ENCODE results near the gene PHF20.

The PHF20 gene

DNA sequence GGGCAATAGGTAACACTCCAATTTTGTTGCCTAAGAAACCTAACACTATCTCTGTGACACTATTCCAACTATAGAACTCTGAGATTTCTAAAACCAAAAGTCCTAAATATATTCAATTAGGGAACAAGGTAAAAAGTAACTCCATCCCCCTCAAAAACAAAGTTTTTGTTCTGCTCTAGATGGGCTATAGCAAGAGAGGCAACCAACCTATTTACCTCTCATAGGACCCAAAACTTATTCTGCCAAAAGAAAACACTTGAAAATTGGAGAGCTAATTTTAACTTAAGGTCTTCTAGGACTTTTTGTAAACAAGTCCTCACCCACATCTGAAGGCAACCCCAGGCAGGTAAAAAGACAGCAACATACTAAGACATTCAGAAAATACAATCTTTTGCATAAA is 37.4 kb upstream of the PHF20 start:
- peaks cover 22% of the 10 kb centered on the region for H3K4me1 Mint-ChIP-seq
- H3K36me3 Mint-ChIP-seq (ENCODE audit: low read depth): peaks cover 81% of the 10 kb centered on the region
- H3K27me3 Mint-ChIP-seq (ENCODE audit: low read depth, poor library complexity): no peaks in the 10 kb centered on the region
- TF ChIP-seq, protein P1, sequence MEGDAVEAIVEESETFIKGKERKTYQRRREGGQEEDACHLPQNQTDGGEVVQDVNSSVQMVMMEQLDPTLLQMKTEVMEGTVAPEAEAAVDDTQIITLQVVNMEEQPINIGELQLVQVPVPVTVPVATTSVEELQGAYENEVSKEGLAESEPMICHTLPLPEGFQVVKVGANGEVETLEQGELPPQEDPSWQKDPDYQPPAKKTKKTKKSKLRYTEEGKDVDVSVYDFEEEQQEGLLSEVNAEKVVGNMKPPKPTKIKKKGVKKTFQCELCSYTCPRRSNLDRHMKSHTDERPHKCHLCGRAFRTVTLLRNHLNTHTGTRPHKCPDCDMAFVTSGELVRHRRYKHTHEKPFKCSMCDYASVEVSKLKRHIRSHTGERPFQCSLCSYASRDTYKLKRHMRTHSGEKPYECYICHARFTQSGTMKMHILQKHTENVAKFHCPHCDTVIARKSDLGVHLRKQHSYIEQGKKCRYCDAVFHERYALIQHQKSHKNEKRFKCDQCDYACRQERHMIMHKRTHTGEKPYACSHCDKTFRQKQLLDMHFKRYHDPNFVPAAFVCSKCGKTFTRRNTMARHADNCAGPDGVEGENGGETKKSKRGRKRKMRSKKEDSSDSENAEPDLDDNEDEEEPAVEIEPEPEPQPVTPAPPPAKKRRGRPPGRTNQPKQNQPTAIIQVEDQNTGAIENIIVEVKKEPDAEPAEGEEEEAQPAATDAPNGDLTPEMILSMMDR (IDR thresholded peaks at IDR 0.05): no peak
- no peaks in the 10 kb centered on the region for H3K9me3 Mint-ChIP-seq
- no peak for DNase-seq
- no peak overlapping the region for H3K4me3 Mint-ChIP-seq
- H3K27ac Mint-ChIP-seq: no peak overlapping the region

DNA sequence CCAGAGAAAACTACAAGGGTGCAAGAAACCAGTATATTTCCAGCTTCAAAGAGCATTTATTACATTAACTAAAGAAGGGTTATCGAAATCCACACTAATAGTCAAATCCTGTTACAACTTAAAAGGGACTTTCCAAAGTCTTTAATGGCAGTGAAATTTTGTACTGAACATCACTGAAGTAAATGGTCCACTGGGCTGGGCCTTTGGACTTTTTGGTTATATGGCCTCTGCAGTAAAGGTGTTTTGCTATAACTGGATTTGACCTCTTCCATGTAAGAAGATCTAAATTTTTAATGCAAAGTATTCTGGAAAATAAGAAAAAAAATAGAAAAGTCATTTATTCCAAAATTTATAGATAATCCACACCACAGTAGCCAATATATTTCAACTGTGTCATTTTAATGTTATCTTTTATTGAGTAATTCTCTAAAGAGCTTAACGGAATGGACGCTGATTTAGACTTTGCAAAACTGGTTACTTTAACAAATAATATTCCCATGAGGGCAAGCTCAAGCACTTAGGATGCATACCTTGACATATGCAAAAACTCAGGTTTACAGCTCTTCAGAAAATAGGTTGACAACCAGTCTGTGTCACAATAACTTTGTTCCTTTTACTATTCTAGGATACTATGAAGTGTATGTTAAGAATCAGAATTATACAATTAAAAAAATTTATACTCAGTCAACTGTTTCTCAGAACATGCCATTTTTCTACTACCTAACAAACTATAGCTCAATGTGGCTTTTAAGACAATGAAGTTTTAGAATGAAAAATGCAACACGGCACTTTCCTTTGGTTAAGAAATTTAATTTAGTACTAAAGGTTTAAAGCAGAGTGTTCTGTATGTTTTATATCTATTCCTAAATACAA is 36.8 kb upstream of the PHF20 start:
- Mint-ChIP-seq H3K27ac (no peak overlapping the region), H3K27me3 (ENCODE audit: low read depth, poor library complexity) (no peaks in the 10 kb centered on the region), H3K9me3 (no peaks in the 10 kb centered on the region), H3K4me3 (no peak overlapping the region), H3K4me1 (peaks cover 28% of the 10 kb centered on the region), H3K36me3 (ENCODE audit: low read depth) (peaks cover 81% of the 10 kb centered on the region)
- no peak for DNase-seq
- TF ChIP-seq, protein P1 (IDR thresholded peaks at IDR 0.05): no peak

DNA sequence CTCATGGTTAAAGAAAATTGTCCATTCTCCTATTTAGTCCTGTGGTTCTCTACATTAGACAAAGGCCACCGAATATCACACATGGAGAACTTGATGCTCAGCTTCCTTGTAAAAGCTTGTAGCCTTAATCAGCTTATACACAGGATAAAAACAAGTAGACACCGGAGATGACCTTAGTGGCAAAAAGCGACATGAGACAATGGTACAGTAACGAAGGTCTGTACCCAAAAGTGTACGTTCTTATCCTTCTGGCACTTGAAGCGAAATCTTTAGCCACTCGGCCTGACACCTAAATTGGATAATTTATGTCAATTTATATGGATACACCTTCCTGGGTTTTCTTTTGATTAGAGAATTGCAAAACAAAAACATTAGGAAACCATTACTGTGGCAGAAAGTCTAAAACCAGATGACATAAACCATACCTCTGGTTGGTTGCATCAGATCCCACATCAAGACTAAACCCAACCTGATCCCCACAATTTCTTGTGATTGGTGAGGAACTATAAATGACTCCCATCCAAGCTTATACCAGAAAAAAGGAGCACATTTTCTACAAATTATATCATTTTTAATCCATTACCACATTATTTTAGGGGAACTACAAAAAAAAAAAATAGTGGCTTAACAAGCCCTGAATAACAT is 35.9 kb upstream of the PHF20 start:
- Mint-ChIP-seq H3K9me3 (no peaks in the 10 kb centered on the region), H3K27ac (no peak overlapping the region), H3K27me3 (ENCODE audit: low read depth, poor library complexity) (no peaks in the 10 kb centered on the region), H3K4me1 (peaks cover 36% of the 10 kb centered on the region), H3K36me3 (ENCODE audit: low read depth) (peaks cover 82% of the 10 kb centered on the region), H3K4me3 (peak overlapping the region; percentile 7)
- TF ChIP-seq, protein P1 (IDR thresholded peaks at IDR 0.05): no peak
- no peak for DNase-seq

DNA sequence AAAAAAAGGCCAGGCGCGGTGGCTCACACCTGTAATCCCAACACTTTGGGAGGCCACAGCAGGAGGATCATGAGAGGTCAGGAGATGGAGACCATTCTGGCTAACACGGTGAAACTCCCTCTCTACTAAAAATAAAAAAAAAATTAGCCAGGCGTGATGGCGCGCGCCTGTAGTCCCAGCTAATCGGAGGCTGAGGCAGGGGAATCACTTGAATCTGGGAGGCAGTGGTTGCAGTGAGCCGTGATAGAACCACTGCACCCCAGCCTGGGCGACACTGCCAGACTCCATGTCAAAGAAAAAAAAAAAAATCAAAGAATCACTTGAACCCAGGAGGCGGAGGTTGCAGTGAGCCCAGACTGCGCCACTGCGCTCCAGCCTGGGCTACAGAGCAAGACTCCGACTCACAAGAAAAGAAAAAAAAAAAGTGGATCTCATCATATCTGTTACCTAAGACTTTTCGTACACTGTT is 33.9 kb upstream of the PHF20 start:
- no peak overlapping the region for H3K27ac Mint-ChIP-seq
- H3K27me3 Mint-ChIP-seq (ENCODE audit: low read depth, poor library complexity): peaks cover 5% of the 10 kb centered on the region
- H3K4me1 Mint-ChIP-seq: peaks cover 47% of the 10 kb centered on the region
- no peak for DNase-seq
- H3K4me3 Mint-ChIP-seq: peak overlapping the region; percentile 35
- H3K36me3 Mint-ChIP-seq (ENCODE audit: low read depth): peaks cover 74% of the 10 kb centered on the region
- H3K9me3 Mint-ChIP-seq: no peaks in the 10 kb centered on the region
- TF ChIP-seq, protein P1 (IDR thresholded peaks at IDR 0.05): no peak

DNA sequence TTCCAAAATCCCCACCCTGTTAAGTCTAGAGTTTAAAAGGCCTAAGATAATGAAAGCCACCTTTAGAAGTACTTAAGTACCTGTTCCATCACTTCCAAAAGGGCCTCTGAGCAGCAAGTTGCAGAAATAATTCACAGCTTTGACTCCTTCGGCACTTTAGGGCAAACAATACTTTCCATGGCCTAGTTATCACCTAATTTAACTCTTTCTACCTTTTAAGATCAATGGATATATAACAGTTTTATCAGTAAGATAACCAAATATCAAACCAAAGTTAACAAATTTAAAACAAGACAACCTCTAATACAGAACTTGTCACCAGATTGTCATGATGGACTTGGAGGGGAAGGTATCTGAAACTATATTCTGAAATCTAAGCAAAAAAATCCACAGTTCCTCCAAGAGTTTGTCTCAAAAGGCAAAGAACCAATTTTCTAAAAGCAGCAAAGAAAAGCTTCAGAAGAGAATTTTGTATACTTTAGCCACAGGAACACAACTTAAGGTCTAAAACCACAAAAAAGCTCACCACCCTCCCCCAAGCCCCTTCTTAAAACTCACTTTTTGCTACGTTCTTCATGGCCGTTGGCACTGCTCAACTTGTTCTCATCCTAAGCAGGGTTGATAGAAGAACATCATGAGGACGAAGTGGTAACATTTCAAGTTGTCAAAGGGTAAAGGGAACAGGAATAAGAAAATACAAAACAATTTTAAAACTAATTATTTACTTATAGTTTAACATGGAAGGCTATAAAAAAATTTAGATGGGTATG is 33.2 kb upstream of the PHF20 start:
- H3K4me3 Mint-ChIP-seq: peak overlapping the region; percentile 35
- peaks cover 68% of the 10 kb centered on the region for H3K36me3 Mint-ChIP-seq (ENCODE audit: low read depth)
- H3K4me1 Mint-ChIP-seq: peaks cover 54% of the 10 kb centered on the region
- no peak for DNase-seq
- H3K27ac Mint-ChIP-seq: no peak overlapping the region
- H3K9me3 Mint-ChIP-seq: no peaks in the 10 kb centered on the region
- TF ChIP-seq, protein P1 (IDR thresholded peaks at IDR 0.05): no peak
- peaks cover 5% of the 10 kb centered on the region for H3K27me3 Mint-ChIP-seq (ENCODE audit: low read depth, poor library complexity)

All from nephron progenitor cell (in vitro differentiated cells).